Panc1 (cell line): ENCODE results near the gene GNPTG. TPM values are rescaled to one million over a fixed set of nuclear protein-coding genes. Genes with fewer than 3 reads are reported as not detected.

Experiments
- ATAC-seq: fragments of 200-7000 bp; cut with Tn5 transposase; 2 replicates; pipeline ENCODE4 v1.9.1; 2020; ENCODE audit warnings: mild to moderate bottlenecking, moderate library complexity
- Bru-seq: library from RNA; stranded (reverse); fragments of 400-500 nt; gene quantifications from one replicate; lab custom pipeline; 2021; lab: Mats Ljungman, UMichigan
- BruChase-seq, 2 experiments: library from RNA; stranded (reverse); fragments of 400-500 nt; gene quantifications; one replicate each; lab custom pipeline; 2021; lab: Mats Ljungman, UMichigan
- BruUV-seq: library from RNA; stranded (reverse); fragments of 400-500 nt; replicated peaks from 2 replicates; lab custom pipeline; 2021; lab: Mats Ljungman, UMichigan
- CTCF ChIA-PET: fragments of 300-600 bp; sonication (Branson Sonifier 250); formaldehyde crosslinking; loops from one replicate; lab custom pipeline; 2022; ENCODE audit warnings: antibody characterized with exemption; lab: Charles Lee
- POLR2A ChIA-PET: fragments of 300-600 bp; sonication (Branson Sonifier 250); formaldehyde crosslinking; loops from one replicate; lab custom pipeline; 2022; ENCODE audit warnings: antibody characterized with exemption; lab: Charles Lee
- DNase-seq: peaks from one replicate; pipeline ENCODE4 v3.0.0-alpha.2; 2010; ENCODE audit warnings: low read depth, low spot score
- H3K27ac ChIP-seq: 2 replicates; pipeline ENCODE4 v1.5.1; 2011; ENCODE audit warnings: mild to moderate bottlenecking, low read length, inconsistent platforms
- H3K27me3 ChIP-seq: fragments of 200-500 bp; sonication (Bioruptor generic); 2 replicates; pipeline ENCODE4 v1.6.0; 2014; ENCODE audit warnings: low read length, inconsistent platforms; ENCODE audit not compliant: control insufficient read depth, insufficient read depth
- H3K36me3 ChIP-seq: fragments of 200-500 bp; sonication (Bioruptor generic); 2 replicates; pipeline ENCODE4 v1.5.1; 2014; ENCODE audit warnings: inconsistent platforms, mild to moderate bottlenecking, low read length, moderate library complexity; ENCODE audit not compliant: control insufficient read depth, insufficient read depth
- H3K4me1 ChIP-seq: 2 replicates; pipeline ENCODE4 v1.5.1; 2011; ENCODE audit warnings: inconsistent platforms, mild to moderate bottlenecking, low read length, moderate library complexity; ENCODE audit not compliant: control insufficient read depth, insufficient read depth
- H3K4me3 ChIP-seq, 2 experiments: 2 replicates each; pipeline ENCODE4 v1.5.1; 2011 to 2012; ENCODE audit warnings: low read depth in 2 of 2, low read length in 2 of 2, mild to moderate bottlenecking in 2 of 2, inconsistent platforms in 1 of 2, moderate library complexity in 1 of 2
- H3K9me3 ChIP-seq: fragments of 200-500 bp; sonication (Bioruptor generic); 2 replicates; pipeline ENCODE4 v1.5.1; 2014; ENCODE audit warnings: low read depth, mild to moderate bottlenecking, inconsistent platforms, low read length, moderate library complexity; ENCODE audit not compliant: control insufficient read depth, insufficient read depth
- POLR2AphosphoS5 ChIP-seq: IDR thresholded peaks from 2 replicates; pipeline ENCODE4 v1.6.1; 2012; ENCODE audit warnings: mild to moderate bottlenecking, low read depth, low read length, moderate library complexity
- SIN3A ChIP-seq: IDR thresholded peaks from 2 replicates; pipeline ENCODE4 v1.6.1; 2012; ENCODE audit warnings: low read depth, mild to moderate bottlenecking, low read length, moderate library complexity, borderline replicate concordance; ENCODE audit not compliant: insufficient read depth
- TCF7L2 ChIP-seq: IDR thresholded peaks from 2 replicates; pipeline ENCODE4 v1.6.1; 2011; ENCODE audit warnings: mild to moderate bottlenecking, low read depth, low read length, inconsistent platforms
- in situ Hi-C: cut with HindIII; loops from 2 replicates; pipeline ENCODE4 v1.10.0; 2016; ENCODE audit warnings: low sequenced_read_pairs, low pct_unique_long_range_greater_than_20kb
- intact Hi-C: fragments of 100-400 bp; cut with micrococcal nuclease; formaldehyde crosslinking; loops from one replicate; pipeline ENCODE4 v1.10.0; 2022; ENCODE audit not compliant: unreplicated experiment
- long read RNA-seq: library from polyadenylated mRNA; unstranded; transcript quantifications from one replicate; pipeline ENCODE4 v2.0.0, GENCODE V29; 2021; ENCODE audit not compliant: unreplicated experiment
- polyA plus RNA-seq: library from polyadenylated mRNA; unstranded; fragments of >200 nt; gene quantifications from one replicate; pipeline ENCODE4 v1.2.1, GENCODE V29; 2012; ENCODE audit warnings: missing spikeins; ENCODE audit not compliant: insufficient read length
- total RNA-seq: library from RNA; stranded (reverse); gene quantifications from one replicate; pipeline ENCODE4 v1.2.1, GENCODE V29; 2021; ENCODE audit not compliant: unreplicated experiment
- TF ChIP-seq, protein P1 (sequence below), 2 experiments: IDR thresholded peaks; 2 replicates each; pipeline ENCODE4 v1.6.1; 2011 to 2012; ENCODE audit warnings: low read depth in 2 of 2, control low read depth in 1 of 2, low read length in 1 of 2, mild to moderate bottlenecking in 1 of 2, moderate library complexity in 1 of 2; ENCODE audit not compliant: insufficient read depth in 1 of 2
- TF ChIP-seq, protein P2 (sequence below): fragments of 450-650 bp; IDR thresholded peaks from 2 replicates; pipeline ENCODE4 v1.5.1; 2017; ENCODE audit warnings: mild to moderate bottlenecking

GNPTG gene
- total RNA-seq = 62.5 TPM
- polyA plus RNA-seq = 83.3 TPM
- percentile 82 among the genes with signal in this experiment for Bru-seq, nascent RNA
- percentile 93 among the genes with signal in this experiment for BruChase-seq, experiment 1, labeled RNA remaining after a 2-hour chase
- percentile 95 among the genes with signal in this experiment for BruChase-seq, experiment 2, labeled RNA remaining after a 6-hour chase
- long read RNA-seq, transcript GNPTG-201 (11 exons, 1,983 nt) = major isoform, 29 of 87 reads
- long read RNA-seq, partial matches to known transcripts = 47 of 87 reads
- long read RNA-seq, other reads (novel, unspliced or antisense) = 10 of 87 reads

DNA sequence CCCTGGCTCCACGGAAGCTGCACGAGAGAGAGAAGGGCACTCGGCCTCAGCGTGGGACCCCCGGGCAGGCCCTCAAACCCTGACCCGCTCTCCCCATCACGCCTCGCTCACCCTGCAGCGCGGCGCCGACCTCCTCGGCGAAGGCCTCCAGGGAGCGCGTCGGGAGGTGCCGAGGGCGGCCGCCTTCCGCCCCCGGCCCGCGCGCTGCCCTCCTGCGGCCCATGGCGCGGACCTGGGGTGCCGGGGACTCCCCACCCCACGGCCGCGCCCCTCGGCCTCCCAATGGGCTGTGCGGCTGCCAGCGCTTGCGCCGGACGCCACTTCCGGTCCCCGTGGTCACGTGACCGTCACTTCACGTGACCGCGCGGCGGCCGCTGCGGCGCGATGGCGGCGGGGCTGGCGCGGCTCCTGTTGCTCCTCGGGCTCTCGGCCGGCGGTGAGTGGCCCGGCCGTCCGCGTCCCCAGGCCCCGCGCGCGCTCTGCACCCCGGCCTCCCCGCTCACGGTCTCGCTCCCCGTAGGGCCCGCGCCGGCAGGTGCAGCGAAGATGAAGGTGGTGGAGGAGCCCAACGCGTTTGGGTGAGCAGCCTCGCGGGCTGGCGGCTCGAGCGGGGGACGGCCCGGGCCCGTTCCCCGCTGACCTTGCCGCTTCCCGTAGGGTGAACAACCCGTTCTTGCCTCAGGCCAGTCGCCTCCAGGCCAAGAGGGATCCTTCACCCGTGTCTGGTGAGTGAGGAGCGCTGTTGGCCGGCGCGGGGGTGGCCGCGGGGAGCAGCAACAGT is at the start of gene GNPTG, which contains the start of gene TSR3:
GNPTG (plus strand) TSS at position 350 of the 781 bp plus-strand sequence; CDS start at position 385, 35 bp downstream.
TSR3 (minus strand) TSS at position 297 of the 781 bp plus-strand sequence; CDS start at position 223, 74 bp downstream.
- Histone ChIP-seq H3K36me3 (peaks cover 8% of the 10 kb centered on the region; the same call in 1 of the 2 replicates), H3K27ac (peak within 1 kb of the TSS; percentile 78), H3K9me3 (no peaks in the 10 kb centered on the region), H3K4me1 (peaks cover 22% of the 10 kb centered on the region), H3K27me3 (no peaks in the 10 kb centered on the region), H3K4me3 (peak within 1 kb of the TSS; percentile 86 to 94)
- TF ChIP-seq, protein P1, sequence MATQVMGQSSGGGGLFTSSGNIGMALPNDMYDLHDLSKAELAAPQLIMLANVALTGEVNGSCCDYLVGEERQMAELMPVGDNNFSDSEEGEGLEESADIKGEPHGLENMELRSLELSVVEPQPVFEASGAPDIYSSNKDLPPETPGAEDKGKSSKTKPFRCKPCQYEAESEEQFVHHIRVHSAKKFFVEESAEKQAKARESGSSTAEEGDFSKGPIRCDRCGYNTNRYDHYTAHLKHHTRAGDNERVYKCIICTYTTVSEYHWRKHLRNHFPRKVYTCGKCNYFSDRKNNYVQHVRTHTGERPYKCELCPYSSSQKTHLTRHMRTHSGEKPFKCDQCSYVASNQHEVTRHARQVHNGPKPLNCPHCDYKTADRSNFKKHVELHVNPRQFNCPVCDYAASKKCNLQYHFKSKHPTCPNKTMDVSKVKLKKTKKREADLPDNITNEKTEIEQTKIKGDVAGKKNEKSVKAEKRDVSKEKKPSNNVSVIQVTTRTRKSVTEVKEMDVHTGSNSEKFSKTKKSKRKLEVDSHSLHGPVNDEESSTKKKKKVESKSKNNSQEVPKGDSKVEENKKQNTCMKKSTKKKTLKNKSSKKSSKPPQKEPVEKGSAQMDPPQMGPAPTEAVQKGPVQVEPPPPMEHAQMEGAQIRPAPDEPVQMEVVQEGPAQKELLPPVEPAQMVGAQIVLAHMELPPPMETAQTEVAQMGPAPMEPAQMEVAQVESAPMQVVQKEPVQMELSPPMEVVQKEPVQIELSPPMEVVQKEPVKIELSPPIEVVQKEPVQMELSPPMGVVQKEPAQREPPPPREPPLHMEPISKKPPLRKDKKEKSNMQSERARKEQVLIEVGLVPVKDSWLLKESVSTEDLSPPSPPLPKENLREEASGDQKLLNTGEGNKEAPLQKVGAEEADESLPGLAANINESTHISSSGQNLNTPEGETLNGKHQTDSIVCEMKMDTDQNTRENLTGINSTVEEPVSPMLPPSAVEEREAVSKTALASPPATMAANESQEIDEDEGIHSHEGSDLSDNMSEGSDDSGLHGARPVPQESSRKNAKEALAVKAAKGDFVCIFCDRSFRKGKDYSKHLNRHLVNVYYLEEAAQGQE (IDR thresholded peaks at IDR 0.05; ENCODE audit: insufficient read depth in 1 of 2, low read depth in 2 of 2, low read length in 1 of 2) = peak in 1 of 2 experiments; percentile 65; a peak in 1 of 4 replicates
- no peak for TF ChIP-seq TCF7L2
- TF ChIP-seq SIN3A = peak; percentile 100
- TF ChIP-seq POLR2AphosphoS5 = peak; percentile 80
- DNase-seq = no peak
- no TSS peak for BruUV-seq
- ChIA-PET POLR2A (no interaction called here), CTCF (no interaction called here)
- peak; percentile 84 for ATAC-seq
- intact Hi-C loops = no loop called here
- in situ Hi-C loops = no loop called here

DNA sequence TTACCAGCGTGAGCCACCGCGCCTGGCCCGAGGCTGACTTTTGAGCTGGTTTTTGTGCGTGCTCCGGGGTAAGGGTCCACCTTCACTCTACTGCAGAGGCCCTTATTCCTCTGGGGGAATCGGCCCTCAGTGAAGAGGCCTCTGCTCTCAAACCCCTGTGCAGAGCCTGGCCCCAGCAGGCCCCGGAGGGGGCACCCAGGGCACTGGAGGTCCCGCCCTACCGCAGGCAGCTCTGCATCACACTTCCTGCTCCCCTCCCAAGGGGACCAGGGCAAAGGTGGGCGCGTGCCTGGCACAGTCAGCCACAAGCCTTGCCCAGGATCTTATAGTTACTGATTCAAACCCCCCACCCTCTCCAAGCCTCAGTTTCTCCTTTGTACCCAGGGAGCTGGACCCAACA is 45.9 kb upstream of the GNPTG start:
- BruUV-seq = TSS peak; percentile 86
- H3K27me3 ChIP-seq = no peaks in the 10 kb centered on the region
- no peak for DNase-seq
- H3K9me3 ChIP-seq = no peaks in the 10 kb centered on the region
- ChIA-PET POLR2A (interaction anchor here (0.7 kb wide), 1 partner anchor 10 kb away, joined by 4 read pairs; no protein-coding TSS in a partner anchor), CTCF (no interaction called here)
- no peak for TF ChIP-seq TCF7L2
- TF ChIP-seq, protein P1 (IDR thresholded peaks at IDR 0.05; ENCODE audit: insufficient read depth in 1 of 2, low read depth in 2 of 2, low read length in 1 of 2) = no peak
- no peak for TF ChIP-seq POLR2AphosphoS5
- TF ChIP-seq, protein P2, sequence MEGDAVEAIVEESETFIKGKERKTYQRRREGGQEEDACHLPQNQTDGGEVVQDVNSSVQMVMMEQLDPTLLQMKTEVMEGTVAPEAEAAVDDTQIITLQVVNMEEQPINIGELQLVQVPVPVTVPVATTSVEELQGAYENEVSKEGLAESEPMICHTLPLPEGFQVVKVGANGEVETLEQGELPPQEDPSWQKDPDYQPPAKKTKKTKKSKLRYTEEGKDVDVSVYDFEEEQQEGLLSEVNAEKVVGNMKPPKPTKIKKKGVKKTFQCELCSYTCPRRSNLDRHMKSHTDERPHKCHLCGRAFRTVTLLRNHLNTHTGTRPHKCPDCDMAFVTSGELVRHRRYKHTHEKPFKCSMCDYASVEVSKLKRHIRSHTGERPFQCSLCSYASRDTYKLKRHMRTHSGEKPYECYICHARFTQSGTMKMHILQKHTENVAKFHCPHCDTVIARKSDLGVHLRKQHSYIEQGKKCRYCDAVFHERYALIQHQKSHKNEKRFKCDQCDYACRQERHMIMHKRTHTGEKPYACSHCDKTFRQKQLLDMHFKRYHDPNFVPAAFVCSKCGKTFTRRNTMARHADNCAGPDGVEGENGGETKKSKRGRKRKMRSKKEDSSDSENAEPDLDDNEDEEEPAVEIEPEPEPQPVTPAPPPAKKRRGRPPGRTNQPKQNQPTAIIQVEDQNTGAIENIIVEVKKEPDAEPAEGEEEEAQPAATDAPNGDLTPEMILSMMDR = no peak
- TF ChIP-seq SIN3A = no peak
- in situ Hi-C loops (no loop called here), intact Hi-C loops (no loop called here)
- H3K4me1 ChIP-seq = peaks cover 4% of the 10 kb centered on the region; the same call in 1 of the 2 replicates
- peaks cover 3% of the 10 kb centered on the region; the same call in 1 of the 2 replicates for H3K36me3 ChIP-seq
- H3K4me3 ChIP-seq = no peak overlapping the region
- H3K27ac ChIP-seq = 0 out of 2 replicates have a peak overlapping the region, but pooled peaks have one; percentile 17
- no peak for ATAC-seq
